Measurements from ENCODE around the gene CCT6B. TPM values are rescaled to one million over a fixed set of nuclear protein-coding genes. Genes with fewer than 3 reads are reported as not detected.

CCT6B gene
- total and polyA plus RNA-seq, 9 of the 15 experiments (the other 6 are each of a cell fraction or from before 2014, with no cell fraction given) = 0.25 to 0.91 (median 0.58) TPM

GRCh38 chr17:34886831-34887230, 74.4 kb downstream of the CCT6B start (continued):
- TF ChIP-seq ELK3 (CRISPR knock-in tag; IDR thresholded peaks at IDR 0.05) = no peak
- TF ChIP-seq BCOR (IDR thresholded peaks at IDR 0.05) = peak; percentile 72
- TF ChIP-seq HMGN3 (IDR thresholded peaks at IDR 0.05; ENCODE audit: borderline replicate concordance, extremely low read depth, insufficient read length, low read depth, low read length) = peak; percentile 87
- TF ChIP-seq THAP7 (CRISPR knock-in tag; IDR thresholded peaks at IDR 0.05) = no peak
- peak; percentile 49; the same call in 1 of the 2 replicates for TF ChIP-seq ZNF311 (CRISPR knock-in tag; IDR thresholded peaks at IDR 0.05)
- 0 out of 2 replicates have a peak, but pooled peaks have one; percentile 17 for TF ChIP-seq SPI1 (IDR thresholded peaks at IDR 0.05; ENCODE audit: borderline replicate concordance, low read depth, low read length)
- TF ChIP-seq BHLHE40 (IDR thresholded peaks at IDR 0.05; ENCODE audit: low read length) = peak; percentile 96
- no peak for TF ChIP-seq BCLAF1 (IDR thresholded peaks at IDR 0.05; ENCODE audit: borderline replicate concordance in 1 of 2, control insufficient read depth in 1 of 2, low read depth in 2 of 2, low read length in 1 of 2)
- TF ChIP-seq NCOA4 (IDR thresholded peaks at IDR 0.05; ENCODE audit: partially characterized antibody) = no peak
- peak; percentile 92 for TF ChIP-seq CBFA2T3 (IDR thresholded peaks at IDR 0.05)
- no peak for TF ChIP-seq BDP1 (IDR thresholded peaks at IDR 0.05; ENCODE audit: insufficient read depth, insufficient read length)
- no peak for TF ChIP-seq ZNF655 (CRISPR knock-in tag; IDR thresholded peaks at IDR 0.05)
- TF ChIP-seq L3MBTL2 (IDR thresholded peaks at IDR 0.05) = peak; percentile 77
- no peak for TF ChIP-seq HMBOX1 (IDR thresholded peaks at IDR 0.05)
- no peak for TF ChIP-seq NCOA6 (IDR thresholded peaks at IDR 0.05)
- TF ChIP-seq MTA1 (IDR thresholded peaks at IDR 0.05; ENCODE audit: borderline replicate concordance) = peak; percentile 59
- TF ChIP-seq ZNF354B (CRISPR knock-in tag; IDR thresholded peaks at IDR 0.05) = no peak
- TF ChIP-seq ZBTB12 (CRISPR knock-in tag; IDR thresholded peaks at IDR 0.05) = 0 out of 2 replicates have a peak, but pooled peaks have one; percentile 17
- TF ChIP-seq ZNF639 (CRISPR knock-in tag; conservative IDR thresholded peaks at IDR 0.05 in 1 of 2, IDR thresholded peaks at IDR 0.05 in 1 of 2) = 0 out of 4 replicates have a peak, but pooled peaks of 1 of the 2 experiments have one; percentile 19
